ENCODE results near the gene SOD3.

The SOD3 gene, protein sequence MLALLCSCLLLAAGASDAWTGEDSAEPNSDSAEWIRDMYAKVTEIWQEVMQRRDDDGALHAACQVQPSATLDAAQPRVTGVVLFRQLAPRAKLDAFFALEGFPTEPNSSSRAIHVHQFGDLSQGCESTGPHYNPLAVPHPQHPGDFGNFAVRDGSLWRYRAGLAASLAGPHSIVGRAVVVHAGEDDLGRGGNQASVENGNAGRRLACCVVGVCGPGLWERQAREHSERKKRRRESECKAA

DNA sequence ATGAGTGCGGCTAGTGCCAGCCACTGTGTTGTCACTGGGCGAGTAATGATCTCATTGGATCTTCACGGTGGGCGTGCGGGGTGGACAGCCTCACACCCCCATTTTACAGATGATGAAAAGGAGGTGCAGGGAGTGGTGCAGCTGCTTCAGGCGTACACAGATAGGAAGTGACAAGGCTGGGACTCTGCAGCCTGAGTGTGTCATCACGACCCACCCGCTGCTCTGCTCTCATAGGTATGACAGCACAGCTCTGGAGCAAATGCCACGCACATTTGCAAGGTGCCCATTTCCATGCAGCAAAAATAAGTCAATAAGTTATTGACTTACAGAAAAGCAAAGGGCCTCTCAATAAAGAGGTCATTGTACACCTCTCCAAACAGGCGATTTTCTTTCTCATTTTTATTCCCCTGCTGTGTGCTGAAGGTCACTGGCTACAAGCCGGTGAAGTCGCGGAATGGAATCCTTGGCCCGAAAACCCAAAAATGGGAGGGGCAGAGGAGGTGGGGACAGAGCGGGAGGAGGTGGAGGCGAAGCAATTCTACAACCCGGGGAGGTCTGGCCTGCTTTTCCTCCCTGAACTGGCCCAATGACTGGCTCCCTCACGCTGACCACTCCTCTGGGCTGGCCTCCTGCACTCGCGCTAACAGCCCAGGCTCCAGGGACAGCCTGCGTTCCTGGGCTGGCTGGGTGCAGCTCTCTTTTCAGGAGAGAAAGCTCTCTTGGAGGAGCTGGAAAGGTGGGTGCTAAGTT, at the start of gene SOD3:
SOD3 (plus strand) TSS at position 658 of the 750 bp plus-strand sequence. CDS start 3,949 bp downstream, outside the sequence.
- peak; percentile 88 for DNase-seq (ENCODE audit: low spot score)

DNA sequence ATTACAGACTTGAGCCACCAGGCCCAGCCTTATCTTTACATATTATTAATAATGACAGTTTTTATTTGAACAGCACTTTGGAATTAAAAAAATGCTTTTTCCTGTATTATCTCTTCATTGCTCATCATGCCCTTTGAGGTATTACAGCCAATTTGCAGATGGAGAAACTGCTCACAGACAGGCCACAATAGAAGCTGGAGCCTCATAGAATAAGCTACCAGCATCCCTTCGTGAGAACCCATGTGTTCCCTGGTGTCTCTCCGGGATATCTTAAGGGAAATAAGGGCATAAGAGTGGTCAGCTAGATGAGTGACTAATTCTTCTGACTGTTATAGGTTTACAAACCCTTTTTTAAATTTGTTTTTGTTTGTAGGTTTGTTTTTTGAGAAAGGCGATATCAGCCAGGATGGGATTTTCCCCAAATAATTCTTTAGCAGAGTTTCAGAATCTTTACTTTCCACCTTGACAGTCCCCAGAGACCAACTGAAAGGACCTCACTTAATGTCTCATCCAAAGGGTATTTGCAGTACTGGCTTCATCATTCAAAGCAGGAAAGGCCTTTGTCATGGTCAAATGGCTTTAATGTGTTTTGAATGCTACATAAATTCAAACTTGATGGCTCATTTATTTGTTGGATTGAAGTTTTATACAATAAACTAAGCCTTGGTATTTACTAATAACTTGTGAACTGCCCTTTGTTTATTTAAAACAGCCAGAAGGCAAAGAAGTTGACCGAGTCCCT, 48.0 kb upstream of the SOD3 start:
- no peak for DNase-seq (ENCODE audit: low spot score)

DNA sequence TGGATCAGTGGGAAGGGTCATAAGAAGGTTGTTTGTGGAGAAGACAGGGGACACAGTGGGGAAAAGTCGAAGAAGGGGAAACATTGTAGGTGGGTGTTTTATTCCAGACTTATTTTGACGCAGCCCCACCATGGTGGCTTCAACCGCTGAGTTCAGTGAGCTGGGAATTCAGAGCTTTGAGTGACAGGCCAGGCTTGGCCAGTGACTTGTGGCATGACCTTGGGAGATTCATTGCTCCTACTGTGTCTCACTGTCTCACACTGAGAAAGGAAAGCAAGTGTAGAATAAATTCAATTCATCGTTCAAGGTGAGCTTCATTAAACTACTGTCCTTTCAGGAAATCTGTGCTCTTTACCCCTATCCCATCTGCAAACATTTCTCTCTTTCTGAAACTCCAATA, 47.4 kb upstream of the SOD3 start:
- no peak for DNase-seq (ENCODE audit: low spot score)

DNA sequence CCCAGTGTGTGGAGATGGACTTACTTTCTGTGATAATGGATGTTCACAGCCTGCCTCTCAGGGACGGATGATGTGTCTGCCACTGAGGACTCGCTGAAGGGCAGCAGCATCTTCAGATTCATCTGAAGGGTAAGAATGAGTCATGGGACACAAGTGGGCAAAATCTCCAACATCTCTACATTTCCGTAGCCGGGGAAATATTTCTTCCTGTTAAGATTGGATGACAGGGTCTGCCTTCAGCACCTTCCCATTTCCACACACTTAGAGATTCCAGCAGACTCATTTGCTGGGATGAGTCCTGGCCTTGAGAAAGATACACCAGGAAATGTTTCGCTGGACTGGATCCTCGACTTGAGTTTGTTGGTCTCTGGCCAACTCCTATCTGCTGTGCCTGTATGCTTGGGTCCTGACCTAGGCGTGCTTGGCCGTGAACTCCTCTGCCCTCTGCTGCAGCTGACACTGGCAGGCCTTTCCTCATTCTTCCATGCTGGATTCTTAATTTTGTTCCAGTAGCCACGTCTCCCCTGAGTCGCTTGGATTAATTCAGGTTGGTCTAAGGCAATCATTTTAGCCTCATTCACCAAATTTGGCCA, 46.5 kb upstream of the SOD3 start:
- no peak for DNase-seq (ENCODE audit: low spot score)

DNA sequence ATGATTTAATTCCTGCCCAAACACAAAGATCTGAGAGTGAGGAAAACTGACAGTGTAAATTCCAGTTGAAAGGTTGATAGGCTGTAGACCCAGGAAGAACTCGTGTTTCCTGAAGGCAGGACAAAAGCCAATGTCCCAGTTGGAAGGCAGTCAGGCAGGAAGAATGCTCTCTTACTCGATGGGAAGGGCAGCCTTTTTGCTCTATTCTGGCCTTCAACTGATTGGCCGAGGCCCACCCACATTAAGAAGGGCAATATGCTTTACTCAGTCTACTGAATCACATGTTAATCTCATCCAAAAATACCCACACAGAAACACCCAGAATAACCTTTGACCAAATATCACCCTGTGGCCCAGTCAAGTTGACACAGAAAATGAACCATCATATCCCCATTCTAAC, 45.3 kb upstream of the SOD3 start:
- DNase-seq (ENCODE audit: low spot score) = no peak

DNA sequence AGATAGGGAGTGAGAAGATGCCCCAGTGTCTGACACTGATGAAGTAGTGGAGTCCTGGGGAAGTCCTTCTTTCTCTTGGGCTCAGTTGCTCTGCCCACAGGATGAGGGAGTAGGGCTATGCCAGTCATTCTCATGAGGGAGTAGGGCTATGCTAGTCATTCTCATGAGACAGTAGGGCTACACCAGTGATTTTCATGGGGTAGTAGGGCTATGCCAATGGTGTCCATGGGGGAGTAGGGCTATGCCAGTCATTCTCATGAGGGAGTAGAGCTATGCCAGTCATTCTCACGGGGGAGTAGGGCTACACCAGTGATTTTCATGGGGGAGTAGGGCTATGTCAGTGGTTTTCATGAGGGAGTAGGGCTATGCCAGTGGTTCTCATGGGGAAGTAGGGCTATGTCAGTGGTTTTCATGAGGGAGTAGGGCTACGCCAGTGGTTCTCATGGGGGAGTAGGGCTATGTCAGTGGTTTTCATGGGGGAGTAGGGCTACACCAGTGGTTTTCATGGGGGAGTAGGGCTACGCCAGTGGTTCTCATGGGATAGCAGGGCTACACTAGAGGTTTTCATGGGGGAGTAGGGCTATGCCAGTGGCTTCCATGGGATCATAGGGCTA, 43.3 kb upstream of the SOD3 start:
- no peak for DNase-seq (ENCODE audit: low spot score)

DNA sequence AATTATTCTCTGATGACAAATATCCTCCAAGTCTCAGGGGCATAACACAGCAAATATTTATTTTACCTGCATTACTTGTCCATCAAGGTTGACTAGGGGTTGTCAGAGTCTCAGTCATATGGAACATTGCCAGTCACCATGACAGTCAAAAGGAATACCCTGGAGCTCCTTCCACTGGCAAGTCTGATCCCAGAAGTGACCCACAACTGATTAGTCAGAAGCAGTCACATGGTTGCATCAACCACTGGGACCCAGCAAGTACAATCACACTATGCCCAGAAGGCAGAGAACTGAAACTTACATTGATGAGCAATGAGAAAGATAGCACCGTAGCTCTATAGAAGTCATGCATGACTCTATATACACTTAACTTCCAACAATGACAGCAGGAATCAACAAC, 41.9 kb upstream of the SOD3 start:
- no peak for DNase-seq (ENCODE audit: low spot score)

DNA sequence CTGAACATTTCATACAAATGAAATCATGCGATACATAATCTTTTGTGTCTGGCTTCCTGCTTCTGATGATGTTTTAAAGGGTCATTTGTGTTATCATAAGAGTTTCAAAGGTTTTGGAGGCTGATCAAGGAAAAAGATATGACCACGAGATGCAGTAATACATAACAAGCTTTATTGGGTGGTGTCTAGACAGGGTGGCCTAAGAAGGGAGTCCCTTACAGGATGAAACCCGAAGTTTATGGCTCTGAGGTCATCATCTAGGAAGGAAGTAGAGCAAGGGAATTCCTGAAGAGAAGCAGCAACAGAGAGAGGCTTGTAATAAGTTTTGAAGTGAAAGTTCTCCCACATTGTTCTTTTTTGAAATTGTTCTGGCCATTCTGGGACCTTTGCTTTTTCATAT, 40.8 kb upstream of the SOD3 start:
- no peak for DNase-seq (ENCODE audit: low spot score)

DNA sequence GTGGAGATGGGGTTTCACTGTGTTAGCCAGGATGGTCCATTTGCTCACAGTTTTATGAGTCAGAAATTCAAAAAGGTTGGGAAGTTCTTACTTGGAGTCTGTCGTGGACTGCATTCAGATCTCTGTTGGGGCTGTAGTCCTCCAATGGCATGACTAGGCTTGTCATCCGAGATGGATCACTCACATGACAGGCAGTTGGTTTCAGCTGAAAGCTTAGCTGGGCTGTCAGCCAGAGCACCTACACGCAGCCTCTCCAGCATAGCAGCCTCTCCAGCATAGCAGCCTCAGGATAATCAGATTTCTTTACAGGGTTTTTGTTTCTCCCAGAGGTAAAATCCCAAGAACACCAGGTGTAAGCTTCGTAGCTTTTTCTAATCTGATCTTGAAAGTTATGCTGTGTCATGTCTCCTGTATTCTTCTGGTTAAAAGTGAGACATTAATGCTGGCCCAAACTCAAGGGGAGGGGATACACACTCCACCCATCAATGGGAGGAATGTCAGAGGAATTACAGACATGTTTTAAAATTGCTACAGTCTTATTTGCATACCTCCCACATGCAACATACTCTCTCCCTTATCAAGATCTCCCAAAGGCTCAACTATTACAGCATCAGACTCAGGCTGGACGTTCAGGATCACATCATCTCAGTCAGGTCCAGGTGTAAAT, 31.6 kb upstream of the SOD3 start:
- peak; percentile 25 for DNase-seq (ENCODE audit: low spot score)

DNA sequence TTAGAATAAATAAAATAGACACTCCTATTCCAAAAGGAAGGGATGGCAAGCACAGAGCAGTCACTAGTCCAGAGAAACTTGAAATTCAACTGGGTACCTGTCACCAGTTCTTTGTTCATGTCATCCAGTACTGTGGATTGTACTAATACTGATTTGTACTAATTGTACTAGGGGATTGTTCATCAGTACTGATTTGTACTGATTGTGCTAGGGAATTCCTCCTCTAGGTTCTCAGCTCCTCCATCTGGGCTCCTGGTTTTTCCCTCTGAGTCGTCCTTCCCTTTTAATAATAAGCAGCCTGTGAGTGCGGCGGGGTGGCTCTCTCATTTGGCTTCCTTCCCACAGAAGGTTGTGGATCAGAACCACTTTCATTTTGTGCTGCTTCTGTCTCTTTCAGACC, 31.0 kb upstream of the SOD3 start:
- no peak for DNase-seq (ENCODE audit: low spot score)

DNA sequence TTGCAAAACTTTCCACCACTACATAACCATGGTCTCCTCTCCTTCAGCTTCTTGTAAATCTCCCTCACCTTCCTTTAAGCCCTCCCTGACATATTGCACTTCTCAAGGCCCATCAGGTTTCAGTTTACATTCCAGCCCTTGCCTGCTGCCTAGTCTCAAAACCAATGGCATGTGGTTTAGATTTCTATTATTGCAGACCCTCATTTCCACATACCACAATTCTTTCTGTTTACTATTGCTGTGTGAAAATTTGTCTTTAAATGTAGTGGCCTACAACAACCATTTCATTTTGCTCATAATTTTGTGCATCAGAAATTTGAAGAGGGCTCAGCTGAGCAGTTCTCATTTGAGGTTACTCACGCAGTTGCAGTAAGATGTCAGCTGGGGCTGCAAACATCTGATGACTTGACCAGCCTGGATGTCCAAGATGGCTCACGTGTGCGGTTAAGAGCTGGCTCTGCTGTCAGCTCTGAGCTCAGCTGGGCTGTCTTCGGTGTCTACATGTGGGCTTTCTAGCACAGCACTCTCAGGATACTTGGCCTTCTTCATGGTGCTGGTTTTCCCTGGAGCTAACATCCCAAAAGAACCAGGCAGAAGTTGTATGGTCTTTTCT, 29.9 kb upstream of the SOD3 start:
- no peak for DNase-seq (ENCODE audit: low spot score)

DNA sequence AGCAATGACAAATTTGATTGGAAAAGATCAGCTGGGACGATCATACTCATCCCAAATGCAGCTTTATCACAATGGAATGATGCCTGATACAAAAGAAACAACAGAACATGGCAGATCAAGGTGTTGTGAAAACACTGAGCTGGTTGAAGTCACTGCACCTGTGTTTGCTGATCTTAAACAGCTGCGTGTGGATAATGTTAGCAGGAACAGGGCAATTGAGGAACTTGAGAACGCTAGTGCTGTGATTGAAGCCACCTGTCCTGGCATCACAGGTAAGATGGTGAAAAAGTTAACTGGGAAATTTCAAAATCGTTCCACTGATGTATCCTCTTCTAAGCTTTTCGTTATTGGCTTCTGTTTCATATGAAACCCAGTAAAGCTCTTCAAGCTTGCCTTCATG, 27.4 kb upstream of the SOD3 start:
- DNase-seq (ENCODE audit: low spot score) = no peak

DNA sequence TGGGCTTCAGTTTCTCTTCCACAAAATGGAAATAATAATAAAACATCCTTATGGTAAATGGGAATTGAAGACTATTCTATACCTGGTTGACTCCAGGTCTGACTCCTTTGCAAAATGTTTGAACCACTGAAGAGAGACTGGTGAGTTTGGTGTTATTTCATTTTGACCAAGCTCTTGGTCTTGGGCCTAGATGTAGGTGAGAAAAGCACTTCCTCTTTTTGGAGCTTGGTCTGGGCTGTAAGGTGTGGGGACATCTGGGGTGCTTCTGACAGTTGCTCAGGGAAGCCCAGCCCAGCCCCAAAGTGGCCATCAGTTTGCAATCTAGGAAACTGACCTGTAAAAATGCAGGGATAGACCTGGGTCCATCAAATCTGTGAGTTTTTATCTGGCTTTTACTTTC, 26.8 kb upstream of the SOD3 start:
- DNase-seq (ENCODE audit: low spot score) = no peak

DNA sequence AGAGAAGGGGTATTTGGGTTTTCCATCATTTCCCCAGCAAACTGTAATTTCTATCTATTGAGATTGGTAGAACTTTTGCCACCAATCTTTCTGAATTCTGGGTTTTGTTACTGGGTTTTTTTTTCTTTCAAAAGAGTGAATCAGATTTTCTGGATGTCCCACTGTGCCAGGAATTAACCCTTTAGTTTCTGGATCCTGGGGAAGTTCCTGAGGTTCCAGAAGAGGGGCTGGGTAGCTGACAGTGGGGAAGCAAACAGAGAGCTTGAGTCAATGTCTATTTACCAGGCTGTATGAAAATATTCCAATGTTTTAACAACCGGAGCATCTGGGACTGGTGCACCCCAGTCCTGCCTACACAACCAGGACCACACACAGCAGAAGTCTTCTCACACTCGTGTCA, 25.8 kb upstream of the SOD3 start:
- DNase-seq (ENCODE audit: low spot score) = no peak

DNA sequence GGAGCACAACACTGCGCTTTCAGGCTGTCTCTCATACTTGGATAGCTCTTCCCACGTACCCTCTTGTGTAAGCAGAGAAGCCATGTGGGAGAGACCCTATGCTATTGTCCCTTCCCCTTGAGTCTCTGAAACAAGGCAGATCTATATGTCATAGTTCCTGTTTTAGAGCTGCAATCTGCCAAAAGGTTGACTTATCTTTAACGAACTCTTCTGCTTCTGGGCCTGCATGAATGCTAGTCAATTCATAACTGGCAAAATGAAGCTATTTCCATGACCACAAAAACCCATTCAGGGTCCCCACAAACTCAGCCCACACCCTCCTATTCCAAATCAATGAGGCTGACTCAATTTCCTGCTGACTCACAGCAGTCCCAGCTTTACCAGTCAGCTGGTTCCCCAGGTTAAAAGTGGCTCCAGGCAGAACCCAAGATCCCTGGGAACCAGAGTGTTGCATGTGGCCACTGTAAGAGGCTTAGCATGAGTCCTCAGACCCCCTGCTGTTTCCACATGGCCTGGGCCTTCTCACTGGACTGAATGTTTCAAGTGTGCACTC, 25.3 kb upstream of the SOD3 start:
- DNase-seq (ENCODE audit: low spot score) = no peak

DNA sequence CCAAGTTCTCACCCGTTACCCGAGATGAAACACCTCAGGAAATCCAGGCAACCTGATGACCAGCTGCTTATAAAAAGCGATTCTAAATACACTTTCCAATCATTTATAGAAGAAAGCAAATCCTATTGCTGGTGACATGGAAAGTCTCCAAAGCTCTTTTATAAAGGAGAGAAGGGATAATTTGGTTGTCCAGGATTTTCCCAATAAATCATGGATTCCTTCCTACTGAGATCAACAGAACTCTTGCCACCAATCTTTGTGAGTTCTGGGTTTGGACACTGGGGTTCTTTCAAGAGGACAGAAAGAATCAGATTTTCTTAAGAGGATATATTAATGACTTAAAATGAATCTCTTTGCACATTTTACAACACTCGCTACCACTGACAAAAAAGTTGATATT, 24.7 kb upstream of the SOD3 start:
- no peak for DNase-seq (ENCODE audit: low spot score)

DNA sequence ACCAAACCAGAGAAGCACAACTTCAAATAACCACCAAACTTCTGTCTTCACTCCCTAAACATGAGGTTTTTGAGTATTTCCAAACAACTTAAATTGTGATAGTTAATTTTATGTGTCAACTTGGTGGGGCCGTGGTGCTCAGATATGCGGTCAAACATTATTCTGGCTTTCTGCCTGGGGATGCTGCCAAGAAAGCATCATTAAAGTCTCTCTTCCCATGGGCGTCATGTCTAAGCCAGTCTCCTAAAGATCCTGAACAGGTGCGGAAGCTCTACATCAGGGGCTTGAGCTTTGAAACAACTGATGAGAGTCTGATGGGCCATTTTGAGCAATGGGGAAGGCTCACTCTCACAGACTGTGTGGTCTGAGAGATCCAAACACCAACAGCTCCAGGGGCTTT, 24.1 kb upstream of the SOD3 start:
- no peak for DNase-seq (ENCODE audit: low spot score)

DNA sequence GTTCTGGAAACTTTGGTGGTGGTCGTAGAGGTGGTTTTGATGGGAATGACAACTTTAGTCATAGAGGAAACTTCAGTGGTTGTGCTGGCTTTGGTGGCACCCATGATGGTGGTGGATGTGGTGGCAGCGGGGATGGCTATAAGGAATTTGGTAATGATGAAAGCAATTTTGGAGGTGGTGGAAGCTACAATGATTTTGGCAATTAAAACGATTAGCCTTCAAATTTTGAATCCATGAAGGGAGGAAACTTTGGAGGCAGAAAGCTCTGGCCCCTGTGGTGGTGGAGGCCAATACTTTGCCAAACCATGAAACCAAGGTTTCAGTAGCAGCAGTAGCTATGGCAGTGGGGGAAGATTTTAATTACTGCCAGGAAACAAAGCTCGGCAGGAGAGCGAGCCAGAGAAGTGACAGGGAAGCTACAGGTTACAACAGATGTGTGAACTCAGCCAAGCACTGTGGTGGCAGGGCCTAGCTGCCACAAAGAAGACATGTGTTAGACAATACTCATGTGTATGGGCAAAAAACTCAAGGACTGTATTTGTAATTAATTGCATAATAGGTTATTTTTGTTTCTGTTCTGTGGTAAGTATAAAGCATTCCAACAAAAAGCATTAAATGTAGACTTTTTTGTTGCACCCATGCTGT, 23.2 kb upstream of the SOD3 start:
- DNase-seq (ENCODE audit: low spot score) = no peak

DNA sequence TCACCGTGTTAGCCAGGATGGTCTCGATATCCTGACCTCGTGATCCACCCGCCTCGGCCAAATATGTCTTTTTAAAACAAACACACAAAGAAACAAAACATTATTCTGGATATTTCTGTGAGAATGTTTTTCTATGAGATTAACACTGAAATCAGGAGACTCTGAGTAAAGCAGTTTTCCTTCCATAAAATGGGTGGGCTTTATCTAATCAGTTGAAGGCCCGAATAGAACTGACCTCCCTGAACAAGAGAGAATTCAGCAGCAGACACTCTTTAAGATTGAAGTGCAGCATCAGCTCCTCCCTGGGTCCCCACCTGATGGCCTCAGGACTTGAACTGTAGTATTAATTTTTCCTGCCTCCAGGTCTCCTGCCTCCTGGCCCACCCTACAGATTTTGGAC, 22.4 kb upstream of the SOD3 start:
- no peak for DNase-seq (ENCODE audit: low spot score)

DNA sequence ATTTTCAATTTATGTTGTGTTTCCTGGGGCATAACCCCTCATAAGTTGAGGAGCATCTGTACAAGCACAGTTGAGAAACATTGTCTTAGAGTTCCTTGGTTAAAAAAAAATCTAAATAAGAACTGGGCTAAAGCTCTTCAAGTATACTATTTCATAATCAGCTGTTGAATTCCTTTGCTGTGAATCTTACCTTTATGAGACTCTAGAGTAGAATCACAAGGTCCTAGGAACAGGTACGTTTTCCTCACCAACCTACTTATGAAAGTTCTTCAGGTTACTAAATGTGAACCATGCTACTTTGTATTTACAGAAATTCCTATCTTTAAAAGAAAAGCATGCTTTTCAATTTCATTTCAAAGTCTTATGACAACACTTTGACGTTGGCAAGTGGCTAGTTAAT, 20.9 kb upstream of the SOD3 start:
- DNase-seq (ENCODE audit: low spot score) = no peak
